ENCODE results near the gene ALDH3B1. TPM values are rescaled to one million over a fixed set of nuclear protein-coding genes. Genes with fewer than 3 reads are reported as not detected.

ALDH3B1 gene
- total RNA-seq, 1 experiment from 2014 or later, result not detected

GRCh38 chr11:68011051-68011943 lies 1.2 kb downstream of the ALDH3B1 start:
- no peak overlapping the region for H3K9ac ChIP-seq (ENCODE audit: extremely low read depth, insufficient read length, low read length)

More at GRCh38 chr11:68011051-68011943, 1.2 kb downstream of the ALDH3B1 start:
- H3K27ac ChIP-seq (ENCODE audit: insufficient read length, low read depth, low read length), result no peak overlapping the region
- no peaks in the 10 kb centered on the region for H3K23me2 ChIP-seq (ENCODE audit: insufficient read length, low read depth, low read length, poor library complexity, severe bottlenecking)
- WGBS (ENCODE audit: extremely low coverage, insufficient read length, low lambda C conversion rate), result no CpG with 5 or more reads among the region's 16 CpGs
- no peak overlapping the region for H2BK15ac ChIP-seq (ENCODE audit: low read depth, low read length)
- H4K8ac ChIP-seq (replicated peaks; ENCODE audit: insufficient read length, low read depth, low read length), result no peak overlapping the region
- no peaks in the 10 kb centered on the region for H3K4me1 ChIP-seq (ENCODE audit: insufficient read depth, low read length)
- TF ChIP-seq CTCF (conservative IDR thresholded peaks at IDR 0.05), result no peak
- no peaks in the 10 kb centered on the region for H3K79me1 ChIP-seq (ENCODE audit: insufficient read depth, low read depth, low read length, poor library complexity, severe bottlenecking)
- H3K14ac ChIP-seq (ENCODE audit: insufficient read depth, low read length), result no peak overlapping the region
- no peak overlapping the region for H2AK5ac ChIP-seq (ENCODE audit: insufficient read length, low read length)
- no peak overlapping the region for H3T11ph ChIP-seq (ENCODE audit: low read length)
- no peaks in the 10 kb centered on the region for H4K20me1 ChIP-seq (ENCODE audit: control insufficient read depth, insufficient read depth, insufficient read length)
- Mint-ChIP-seq H3K4me1 (peaks cover 12 to 31% of the 10 kb centered on the region in 2 experiments), H3K9me3 (peaks cover 0 to 5% of the 10 kb centered on the region in 2 experiments; a peak in 1 of 5 replicates), H3K27me3 (ENCODE audit: low read depth) (peaks cover 2% of the 10 kb centered on the region), H3K27ac (no peak overlapping the region; a peak in 1 of 7 replicates), H3K4me3 (no peak overlapping the region; a peak in 1 of 5 replicates), H3K36me3 (ENCODE audit: insufficient read depth in 1 of 3, low read depth in 3 of 3) (no peaks in the 10 kb centered on the region)
- no peak overlapping the region for H2BK5ac ChIP-seq (ENCODE audit: insufficient read length, low read length)
- no peak overlapping the region for H2BK20ac ChIP-seq (ENCODE audit: low read depth, low read length, poor library complexity, severe bottlenecking)
- H2AFZ ChIP-seq (ENCODE audit: low read length), result no peak overlapping the region
- H3K18ac ChIP-seq (ENCODE audit: insufficient read length, low read depth, low read length), result no peak overlapping the region
- no peak overlapping the region for H2BK120ac ChIP-seq (ENCODE audit: low read depth, low read length, poor library complexity, severe bottlenecking)
- no peak for DNase-seq
- no peaks in the 10 kb centered on the region for H3K9me3 ChIP-seq (ENCODE audit: control insufficient read depth, low read depth, low read length)
- no peak overlapping the region for H4K5ac ChIP-seq (ENCODE audit: insufficient read length, low read depth, low read length)
- no peak overlapping the region for H3K56ac ChIP-seq (ENCODE audit: insufficient read length, low read depth, low read length)
- H3K27me3 ChIP-seq (ENCODE audit: insufficient read depth, low read length), result no peaks in the 10 kb centered on the region
- H3K23ac ChIP-seq (ENCODE audit: insufficient read length, low read depth, low read length), result no peak overlapping the region
- H3K79me2 ChIP-seq (ENCODE audit: insufficient read depth, low read length), result no peaks in the 10 kb centered on the region
- no peak overlapping the region for H4K91ac ChIP-seq (ENCODE audit: insufficient read length, low read depth, low read length)
- H3K4me2 ChIP-seq (ENCODE audit: insufficient read depth, insufficient read length, low read length), result no peak overlapping the region
- no peak overlapping the region for H3K4ac ChIP-seq (ENCODE audit: low read depth, low read length)
- no peak overlapping the region for H2BK12ac ChIP-seq (ENCODE audit: insufficient read length, low read depth, low read length)

All from H9 (cell line).